Panc1 (cell line): ENCODE measurements around the gene FBRSL1. TPM values are rescaled to one million over a fixed set of nuclear protein-coding genes. Genes with fewer than 3 reads are reported as not detected.

Experiments used
- ATAC-seq: fragments of 200-7000 bp; cut with Tn5 transposase; 2 replicates; pipeline ENCODE4 v1.9.1; 2020; ENCODE audit warnings: mild to moderate bottlenecking, moderate library complexity
- BruUV-seq: library from RNA; stranded (reverse); fragments of 400-500 nt; replicated peaks from 2 replicates; lab custom pipeline; 2021; lab: Mats Ljungman, UMichigan
- CTCF ChIA-PET: fragments of 300-600 bp; sonication (Branson Sonifier 250); formaldehyde crosslinking; loops from one replicate; lab custom pipeline; 2022; ENCODE audit warnings: antibody characterized with exemption; lab: Charles Lee
- POLR2A ChIA-PET: fragments of 300-600 bp; sonication (Branson Sonifier 250); formaldehyde crosslinking; loops from one replicate; lab custom pipeline; 2022; ENCODE audit warnings: antibody characterized with exemption; lab: Charles Lee
- DNase-seq: peaks from one replicate; pipeline ENCODE4 v3.0.0-alpha.2; 2010; ENCODE audit warnings: low read depth, low spot score
- H3K27ac ChIP-seq: 2 replicates; pipeline ENCODE4 v1.5.1; 2011; ENCODE audit warnings: mild to moderate bottlenecking, low read length, inconsistent platforms
- H3K27me3 ChIP-seq: fragments of 200-500 bp; sonication (Bioruptor generic); 2 replicates; pipeline ENCODE4 v1.6.0; 2014; ENCODE audit warnings: low read length, inconsistent platforms; ENCODE audit not compliant: control insufficient read depth, insufficient read depth
- H3K36me3 ChIP-seq: fragments of 200-500 bp; sonication (Bioruptor generic); 2 replicates; pipeline ENCODE4 v1.5.1; 2014; ENCODE audit warnings: inconsistent platforms, mild to moderate bottlenecking, low read length, moderate library complexity; ENCODE audit not compliant: control insufficient read depth, insufficient read depth
- H3K4me1 ChIP-seq: 2 replicates; pipeline ENCODE4 v1.5.1; 2011; ENCODE audit warnings: inconsistent platforms, mild to moderate bottlenecking, low read length, moderate library complexity; ENCODE audit not compliant: control insufficient read depth, insufficient read depth
- H3K4me3 ChIP-seq, 2 experiments: 2 replicates each; pipeline ENCODE4 v1.5.1; 2011 to 2012; ENCODE audit warnings: low read depth in 2 of 2, low read length in 2 of 2, mild to moderate bottlenecking in 2 of 2, inconsistent platforms in 1 of 2, moderate library complexity in 1 of 2
- H3K9me3 ChIP-seq: fragments of 200-500 bp; sonication (Bioruptor generic); 2 replicates; pipeline ENCODE4 v1.5.1; 2014; ENCODE audit warnings: low read depth, mild to moderate bottlenecking, inconsistent platforms, low read length, moderate library complexity; ENCODE audit not compliant: control insufficient read depth, insufficient read depth
- POLR2AphosphoS5 ChIP-seq: IDR thresholded peaks from 2 replicates; pipeline ENCODE4 v1.6.1; 2012; ENCODE audit warnings: mild to moderate bottlenecking, low read depth, low read length, moderate library complexity
- REST ChIP-seq, 2 experiments: IDR thresholded peaks; 2 replicates each; pipeline ENCODE4 v1.6.1; 2011 to 2012; ENCODE audit warnings: low read depth in 2 of 2, control low read depth in 1 of 2, low read length in 1 of 2, mild to moderate bottlenecking in 1 of 2, moderate library complexity in 1 of 2; ENCODE audit not compliant: insufficient read depth in 1 of 2
- SIN3A ChIP-seq: IDR thresholded peaks from 2 replicates; pipeline ENCODE4 v1.6.1; 2012; ENCODE audit warnings: low read depth, mild to moderate bottlenecking, low read length, moderate library complexity, borderline replicate concordance; ENCODE audit not compliant: insufficient read depth
- TCF7L2 ChIP-seq: IDR thresholded peaks from 2 replicates; pipeline ENCODE4 v1.6.1; 2011; ENCODE audit warnings: mild to moderate bottlenecking, low read depth, low read length, inconsistent platforms
- in situ Hi-C: cut with HindIII; loops from 2 replicates; pipeline ENCODE4 v1.10.0; 2016; ENCODE audit warnings: low sequenced_read_pairs, low pct_unique_long_range_greater_than_20kb
- intact Hi-C: fragments of 100-400 bp; cut with micrococcal nuclease; formaldehyde crosslinking; loops from one replicate; pipeline ENCODE4 v1.10.0; 2022; ENCODE audit not compliant: unreplicated experiment
- total RNA-seq: library from RNA; stranded (reverse); gene quantifications from one replicate; pipeline ENCODE4 v1.2.1, GENCODE V29; 2021; ENCODE audit not compliant: unreplicated experiment
- TF ChIP-seq, protein P1 (sequence below): fragments of 450-650 bp; IDR thresholded peaks from 2 replicates; pipeline ENCODE4 v1.5.1; 2017; ENCODE audit warnings: mild to moderate bottlenecking

FBRSL1 gene
- total RNA-seq, 1 experiment from 2014 or later: 104 TPM

GRCh38 chr12:132560614-132561426, 70.9 kb downstream of the FBRSL1 start:
- ATAC-seq (peak; percentile 77), DNase-seq (peak; percentile 5)
- ChIA-PET POLR2A (no interaction called here), CTCF (interaction anchor here (0.6 to 1.5 kb wide), 7 partner anchors 35 to 222 kb away, joined by 3 to 7 read pairs (median 3); no protein-coding TSS in a partner anchor)
- intact Hi-C loops (loop anchor here (2.0 kb wide), 1 partner anchor 146 kb away; no protein-coding TSS in a partner anchor), in situ Hi-C loops (no loop called here)
- Histone ChIP-seq H3K4me1 (peaks cover 13% of the 10 kb centered on the region), H3K36me3 (no peaks in the 10 kb centered on the region), H3K27me3 (no peaks in the 10 kb centered on the region), H3K9me3 (no peaks in the 10 kb centered on the region), H3K27ac (peak overlapping the region; percentile 32; the same call in 1 of the 2 replicates), H3K4me3 (peak overlapping the region; percentile 68 to 73)
- TF ChIP-seq POLR2AphosphoS5 (no peak), TCF7L2 (no peak), SIN3A (0 out of 2 replicates have a peak, but pooled peaks have one; percentile 27), REST (IDR thresholded peaks at IDR 0.05; ENCODE audit: insufficient read depth in 1 of 2, low read depth in 2 of 2, low read length in 1 of 2) (no peak)
- TF ChIP-seq, protein P1, sequence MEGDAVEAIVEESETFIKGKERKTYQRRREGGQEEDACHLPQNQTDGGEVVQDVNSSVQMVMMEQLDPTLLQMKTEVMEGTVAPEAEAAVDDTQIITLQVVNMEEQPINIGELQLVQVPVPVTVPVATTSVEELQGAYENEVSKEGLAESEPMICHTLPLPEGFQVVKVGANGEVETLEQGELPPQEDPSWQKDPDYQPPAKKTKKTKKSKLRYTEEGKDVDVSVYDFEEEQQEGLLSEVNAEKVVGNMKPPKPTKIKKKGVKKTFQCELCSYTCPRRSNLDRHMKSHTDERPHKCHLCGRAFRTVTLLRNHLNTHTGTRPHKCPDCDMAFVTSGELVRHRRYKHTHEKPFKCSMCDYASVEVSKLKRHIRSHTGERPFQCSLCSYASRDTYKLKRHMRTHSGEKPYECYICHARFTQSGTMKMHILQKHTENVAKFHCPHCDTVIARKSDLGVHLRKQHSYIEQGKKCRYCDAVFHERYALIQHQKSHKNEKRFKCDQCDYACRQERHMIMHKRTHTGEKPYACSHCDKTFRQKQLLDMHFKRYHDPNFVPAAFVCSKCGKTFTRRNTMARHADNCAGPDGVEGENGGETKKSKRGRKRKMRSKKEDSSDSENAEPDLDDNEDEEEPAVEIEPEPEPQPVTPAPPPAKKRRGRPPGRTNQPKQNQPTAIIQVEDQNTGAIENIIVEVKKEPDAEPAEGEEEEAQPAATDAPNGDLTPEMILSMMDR: peak; percentile 96
- no TSS peak for BruUV-seq

Other genes starting within 250 kb of the FBRSL1 start
- 0.33 TPM for gene GALNT9, start 160.6 kb upstream of the FBRSL1 start, total RNA-seq
- gene LRCOL1, start 120.4 kb downstream of the FBRSL1 start, total RNA-seq: not detected
- 1.2 TPM for gene P2RX2, start 128.6 kb downstream of the FBRSL1 start, total RNA-seq
- 112 TPM for gene POLE, start 197.2 kb downstream of the FBRSL1 start, total RNA-seq
- 21.3 TPM for gene PXMP2, start 197.4 kb downstream of the FBRSL1 start, total RNA-seq
- 116 TPM for gene PGAM5, start 220.7 kb downstream of the FBRSL1 start, total RNA-seq